KMS-11 (cell line): ENCODE measurements around the gene ADH4.

Source experiments
- H2AFZ ChIP-seq: fragments of 200-600 bp; sonication (generic); 2 replicates; pipeline ENCODE4 v1.6.1; 2016; ENCODE audit warnings: antibody characterized with exemption, mixed run types, low read depth
- H3K27ac ChIP-seq: fragments of 200-600 bp; sonication (generic); 2 replicates; pipeline ENCODE4 v1.6.1; 2016; ENCODE audit warnings: mild to moderate bottlenecking, mixed run types
- H3K27me3 ChIP-seq: fragments of 200-600 bp; sonication (generic); 2 replicates; pipeline ENCODE4 v1.6.1; 2017; ENCODE audit warnings: mild to moderate bottlenecking, low read depth, mixed run types, moderate library complexity; ENCODE audit not compliant: insufficient read depth
- H3K36me3 ChIP-seq: fragments of 200-600 bp; sonication (generic); 2 replicates; pipeline ENCODE4 v1.6.1; 2017; ENCODE audit warnings: mild to moderate bottlenecking, mixed run types; ENCODE audit not compliant: insufficient read depth
- H3K4me1 ChIP-seq: fragments of 200-600 bp; sonication (generic); 2 replicates; pipeline ENCODE4 v1.6.1; 2016; ENCODE audit warnings: mild to moderate bottlenecking, low read depth, mixed run types; ENCODE audit not compliant: poor library complexity, severe bottlenecking
- H3K4me2 ChIP-seq: fragments of 200-600 bp; sonication (generic); 2 replicates; pipeline ENCODE4 v1.7.0; 2016; ENCODE audit warnings: mild to moderate bottlenecking, mixed run types
- H3K4me3 ChIP-seq: fragments of 200-600 bp; sonication (generic); IDR thresholded peaks from 2 replicates; pipeline ENCODE4 v1.6.1; 2017; ENCODE audit warnings: low read depth, low read length, mixed read lengths; ENCODE audit not compliant: insufficient read depth
- H3K79me2 ChIP-seq: fragments of 200-600 bp; sonication (generic); 2 replicates; pipeline ENCODE4 v1.6.1; 2016; ENCODE audit warnings: low read depth, mixed run types; ENCODE audit not compliant: insufficient read depth
- H3K9ac ChIP-seq: fragments of 200-600 bp; sonication (generic); 2 replicates; pipeline ENCODE4 v1.6.1; 2016; ENCODE audit warnings: mild to moderate bottlenecking, mixed run types
- H4K20me1 ChIP-seq: fragments of 200-600 bp; sonication (generic); 2 replicates; pipeline ENCODE4 v1.6.1; 2016; ENCODE audit warnings: mild to moderate bottlenecking, mixed run types; ENCODE audit not compliant: insufficient read depth
- TF ChIP-seq, protein P1 (sequence below): fragments of 200-600 bp; sonication (generic); conservative IDR thresholded peaks from 2 replicates; pipeline ENCODE4 v1.6.1; 2017; ENCODE audit warnings: low read depth, mild to moderate bottlenecking, antibody characterized with exemption, low read length, moderate library complexity, mixed read lengths

The ADH4 gene

DNA sequence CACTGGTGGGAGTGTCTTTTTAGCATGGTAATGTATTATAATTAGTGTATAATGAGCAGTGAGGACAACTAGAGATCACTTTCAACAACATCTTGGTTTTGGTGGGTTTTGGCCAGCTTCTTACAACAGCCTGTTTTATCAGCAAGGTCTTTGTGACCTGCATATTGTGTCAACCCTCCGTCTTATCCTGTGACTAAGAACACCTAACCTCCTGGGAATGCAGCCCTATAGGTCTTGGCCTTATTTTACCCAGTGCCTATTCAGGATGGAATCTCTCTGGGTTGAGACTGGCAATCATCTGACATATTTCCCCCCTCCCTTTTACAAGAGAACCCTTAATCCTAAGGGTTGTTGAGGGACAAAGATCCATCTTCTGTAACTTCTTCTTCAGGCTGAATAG is 21.9 kb upstream of the ADH4 start:
- no peak overlapping the region for H3K27ac ChIP-seq
- no peaks in the 10 kb centered on the region for H3K27me3 ChIP-seq
- no peaks in the 10 kb centered on the region for H3K4me1 ChIP-seq
- no peak overlapping the region for H2AFZ ChIP-seq
- H3K4me3 ChIP-seq, result no peak overlapping the region
- H3K4me2 ChIP-seq, result no peak overlapping the region
- TF ChIP-seq, protein P1, sequence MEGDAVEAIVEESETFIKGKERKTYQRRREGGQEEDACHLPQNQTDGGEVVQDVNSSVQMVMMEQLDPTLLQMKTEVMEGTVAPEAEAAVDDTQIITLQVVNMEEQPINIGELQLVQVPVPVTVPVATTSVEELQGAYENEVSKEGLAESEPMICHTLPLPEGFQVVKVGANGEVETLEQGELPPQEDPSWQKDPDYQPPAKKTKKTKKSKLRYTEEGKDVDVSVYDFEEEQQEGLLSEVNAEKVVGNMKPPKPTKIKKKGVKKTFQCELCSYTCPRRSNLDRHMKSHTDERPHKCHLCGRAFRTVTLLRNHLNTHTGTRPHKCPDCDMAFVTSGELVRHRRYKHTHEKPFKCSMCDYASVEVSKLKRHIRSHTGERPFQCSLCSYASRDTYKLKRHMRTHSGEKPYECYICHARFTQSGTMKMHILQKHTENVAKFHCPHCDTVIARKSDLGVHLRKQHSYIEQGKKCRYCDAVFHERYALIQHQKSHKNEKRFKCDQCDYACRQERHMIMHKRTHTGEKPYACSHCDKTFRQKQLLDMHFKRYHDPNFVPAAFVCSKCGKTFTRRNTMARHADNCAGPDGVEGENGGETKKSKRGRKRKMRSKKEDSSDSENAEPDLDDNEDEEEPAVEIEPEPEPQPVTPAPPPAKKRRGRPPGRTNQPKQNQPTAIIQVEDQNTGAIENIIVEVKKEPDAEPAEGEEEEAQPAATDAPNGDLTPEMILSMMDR, result no peak
- no peak overlapping the region for H3K9ac ChIP-seq
- no peaks in the 10 kb centered on the region for H4K20me1 ChIP-seq
- no peaks in the 10 kb centered on the region for H3K36me3 ChIP-seq
- H3K79me2 ChIP-seq, result no peaks in the 10 kb centered on the region

DNA sequence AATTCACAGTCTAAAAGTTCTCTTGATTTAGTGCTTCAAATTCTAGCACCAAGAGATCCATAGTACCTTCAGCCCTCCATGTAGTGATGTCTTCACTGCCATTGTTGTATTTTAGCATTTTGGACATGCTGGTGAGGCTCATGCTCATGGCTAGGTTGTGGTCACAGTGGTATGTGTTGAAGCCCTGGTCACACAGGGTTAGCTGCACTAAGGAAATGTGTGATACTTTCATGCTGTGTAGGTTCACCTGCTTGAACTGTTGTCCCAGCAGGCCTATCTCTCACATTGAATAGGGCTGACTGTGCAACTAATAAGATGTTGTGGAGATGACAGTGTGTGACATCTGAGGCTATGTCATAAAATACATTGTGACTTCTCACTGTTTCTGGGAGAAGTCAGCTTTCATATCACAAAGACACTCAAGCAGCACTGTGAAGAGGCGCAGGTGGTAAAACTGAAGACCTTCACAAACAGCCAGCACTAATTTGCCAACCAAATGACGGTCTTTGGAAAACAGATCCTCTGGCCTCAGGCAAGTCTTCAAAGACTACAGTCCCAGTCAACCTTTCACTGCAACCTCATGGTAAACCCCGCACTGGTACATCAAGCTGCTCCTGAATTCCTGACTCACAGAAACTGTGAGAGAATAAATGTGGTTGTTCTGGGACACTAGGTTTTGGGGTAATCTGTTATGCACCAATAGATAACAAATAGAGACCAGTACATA is 17.4 kb upstream of the ADH4 start:
- TF ChIP-seq, protein P1, result no peak
- no peaks in the 10 kb centered on the region for H3K36me3 ChIP-seq
- no peaks in the 10 kb centered on the region for H4K20me1 ChIP-seq
- H3K27me3 ChIP-seq, result no peaks in the 10 kb centered on the region
- H3K4me3 ChIP-seq, result no peak overlapping the region
- H3K79me2 ChIP-seq, result no peaks in the 10 kb centered on the region
- H3K9ac ChIP-seq, result no peak overlapping the region
- H2AFZ ChIP-seq, result no peak overlapping the region
- no peak overlapping the region for H3K4me2 ChIP-seq
- H3K27ac ChIP-seq, result no peak overlapping the region
- H3K4me1 ChIP-seq, result no peaks in the 10 kb centered on the region

- Histone ChIP-seq H3K4me1 (no peaks in the 10 kb centered on the region), H4K20me1 (no peaks in the 10 kb centered on the region), H3K79me2 (no peaks in the 10 kb centered on the region), H3K9ac (no peak overlapping the region), H3K36me3 (no peaks in the 10 kb centered on the region), H3K27me3 (no peaks in the 10 kb centered on the region), H3K4me3 (no peak overlapping the region), H3K4me2 (no peak overlapping the region), H2AFZ (no peak overlapping the region), H3K27ac (no peak overlapping the region)
- TF ChIP-seq, protein P1, result no peak
These were observed 15.6 kb upstream of the ADH4 start for GRCh38 chr4:99159699-99160098.

- Histone ChIP-seq H2AFZ (no peak overlapping the region), H3K27ac (no peak overlapping the region)
These were observed 13.4 kb upstream of the ADH4 start for GRCh38 chr4:99157478-99157935.

More at GRCh38 chr4:99157478-99157935, 13.4 kb upstream of the ADH4 start:
- TF ChIP-seq, protein P1, result no peak
- Histone ChIP-seq H3K27me3 (no peaks in the 10 kb centered on the region), H3K4me3 (no peak overlapping the region), H3K79me2 (no peaks in the 10 kb centered on the region), H3K9ac (no peak overlapping the region), H4K20me1 (no peaks in the 10 kb centered on the region), H3K36me3 (no peaks in the 10 kb centered on the region), H3K4me2 (no peak overlapping the region), H3K4me1 (no peaks in the 10 kb centered on the region)
